ENCODE measurements around the gene SMAD4. TPM values are rescaled to one million over a fixed set of nuclear protein-coding genes. Genes with fewer than 3 reads are reported as not detected.

SMAD4 gene
- total and polyA plus RNA-seq, 2 donors: 25.3 to 85.0 TPM

DNA sequence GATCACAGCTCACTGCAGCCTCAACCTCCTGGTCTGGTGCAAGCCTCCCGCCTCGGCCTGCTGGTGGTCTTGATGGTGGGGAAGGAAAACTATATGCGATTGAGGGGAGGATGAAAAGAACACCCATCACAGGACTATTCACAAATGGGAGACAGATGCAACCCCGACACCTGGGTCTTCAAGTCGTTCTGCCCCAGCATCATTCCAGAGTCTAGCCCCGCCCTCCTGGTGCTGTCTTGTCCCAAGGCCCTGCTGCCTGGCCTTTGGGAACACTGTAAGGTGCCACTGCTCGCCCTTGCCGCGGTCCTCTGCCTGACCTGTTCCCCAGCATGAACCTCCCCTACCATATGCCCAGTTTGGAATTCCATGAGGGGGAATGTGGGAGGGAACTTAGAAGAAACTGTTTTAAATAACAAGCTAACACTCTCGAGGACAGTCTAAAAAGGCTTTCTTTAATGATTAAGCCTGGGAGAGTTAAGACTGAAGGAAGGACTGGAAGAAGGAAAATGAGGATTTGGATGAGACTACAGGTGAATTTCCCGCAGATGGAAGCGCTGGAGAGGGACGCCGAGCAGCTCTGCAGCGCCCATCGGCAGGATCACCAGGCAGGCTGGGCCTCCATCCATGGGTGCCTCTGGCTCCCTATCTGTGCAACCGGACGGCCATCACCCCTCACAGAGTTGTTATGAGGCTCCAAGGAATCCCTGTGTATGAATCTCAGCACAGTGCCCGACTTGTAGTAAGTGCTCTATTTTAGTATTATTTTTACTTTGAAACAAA, 92.4 kb downstream of the SMAD4 start:
- no peaks in the 10 kb centered on the region for H3K4me1 ChIP-seq (ENCODE audit: control insufficient read depth in 2 of 2, insufficient read depth in 2 of 2, low read length in 2 of 2)
- no peaks in the 10 kb centered on the region for H3K27me3 ChIP-seq (ENCODE audit: control insufficient read depth in 2 of 2, insufficient read depth in 1 of 2, low read length in 1 of 2)
- no peak for DNase-seq (ENCODE audit: low read depth in 6 of 9, low spot score in 9 of 9)
- no peak overlapping the region for H3K4me3 ChIP-seq (ENCODE audit: low read length in 2 of 2)
- WGBS: 97% methylated on average over 19 of the region's 19 CpGs
- H3K9me3 ChIP-seq (ENCODE audit: control insufficient read depth in 2 of 2, insufficient read depth in 1 of 2, low read length in 1 of 2): peaks cover 2 to 31% of the 10 kb centered on the region in 2 donors
- no peaks in the 10 kb centered on the region for H3K36me3 ChIP-seq (ENCODE audit: control insufficient read depth in 2 of 2, insufficient read depth in 2 of 2, low read length in 1 of 2)
- H3K27ac ChIP-seq (ENCODE audit: low read depth in 1 of 2, low read length in 1 of 2): no peak overlapping the region

GRCh38 chr18:51123046-51123395, 93.0 kb downstream of the SMAD4 start:
- peaks cover 2 to 31% of the 10 kb centered on the region in 2 donors for H3K9me3 ChIP-seq (ENCODE audit: control insufficient read depth in 2 of 2, insufficient read depth in 1 of 2, low read length in 1 of 2)
- no peaks in the 10 kb centered on the region for H3K27me3 ChIP-seq (ENCODE audit: control insufficient read depth in 2 of 2, insufficient read depth in 1 of 2, low read length in 1 of 2)
- H3K36me3 ChIP-seq (ENCODE audit: control insufficient read depth in 2 of 2, insufficient read depth in 2 of 2, low read length in 1 of 2): no peaks in the 10 kb centered on the region
- no peak for DNase-seq (ENCODE audit: low read depth in 6 of 9, low spot score in 9 of 9)
- no peaks in the 10 kb centered on the region for H3K4me1 ChIP-seq (ENCODE audit: control insufficient read depth in 2 of 2, insufficient read depth in 2 of 2, low read length in 2 of 2)
- 98% methylated on average over 7 of the region's 7 CpGs for WGBS
- no peak overlapping the region for H3K27ac ChIP-seq (ENCODE audit: low read depth in 1 of 2, low read length in 1 of 2)
- H3K4me3 ChIP-seq (ENCODE audit: low read length in 2 of 2): no peak overlapping the region

DNA sequence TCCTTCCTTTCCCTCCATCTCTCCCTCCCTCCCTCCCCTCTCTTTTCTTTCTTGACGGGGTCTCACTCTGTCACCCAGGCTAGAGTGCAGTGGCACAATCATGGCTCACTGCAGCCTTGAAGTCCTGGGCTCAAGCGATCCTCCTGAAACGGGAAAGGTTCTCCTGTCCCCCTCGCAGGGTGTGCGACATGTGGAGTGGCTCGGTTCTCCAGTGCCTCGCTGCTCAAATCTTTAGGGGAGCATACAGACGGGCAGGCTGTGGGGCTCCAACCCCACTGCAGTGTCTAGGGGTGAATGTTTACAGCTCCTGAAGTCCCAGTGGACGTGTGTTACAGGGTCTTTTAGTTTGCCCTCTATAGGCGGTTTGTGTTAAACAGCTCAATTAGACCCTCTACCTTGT, 93.5 kb downstream of the SMAD4 start:
- no peak for DNase-seq (ENCODE audit: low read depth in 6 of 9, low spot score in 9 of 9)
- WGBS: 96% methylated on average over 10 of the region's 10 CpGs
- Histone ChIP-seq H3K27me3 (ENCODE audit: control insufficient read depth in 2 of 2, insufficient read depth in 1 of 2, low read length in 1 of 2) (no peaks in the 10 kb centered on the region), H3K36me3 (ENCODE audit: control insufficient read depth in 2 of 2, insufficient read depth in 2 of 2, low read length in 1 of 2) (no peaks in the 10 kb centered on the region), H3K4me1 (ENCODE audit: control insufficient read depth in 2 of 2, insufficient read depth in 2 of 2, low read length in 2 of 2) (no peaks in the 10 kb centered on the region), H3K27ac (ENCODE audit: low read depth in 1 of 2, low read length in 1 of 2) (no peak overlapping the region), H3K4me3 (ENCODE audit: low read length in 2 of 2) (no peak overlapping the region), H3K9me3 (ENCODE audit: control insufficient read depth in 2 of 2, insufficient read depth in 1 of 2, low read length in 1 of 2) (peaks cover 2 to 31% of the 10 kb centered on the region in 2 donors)

DNA sequence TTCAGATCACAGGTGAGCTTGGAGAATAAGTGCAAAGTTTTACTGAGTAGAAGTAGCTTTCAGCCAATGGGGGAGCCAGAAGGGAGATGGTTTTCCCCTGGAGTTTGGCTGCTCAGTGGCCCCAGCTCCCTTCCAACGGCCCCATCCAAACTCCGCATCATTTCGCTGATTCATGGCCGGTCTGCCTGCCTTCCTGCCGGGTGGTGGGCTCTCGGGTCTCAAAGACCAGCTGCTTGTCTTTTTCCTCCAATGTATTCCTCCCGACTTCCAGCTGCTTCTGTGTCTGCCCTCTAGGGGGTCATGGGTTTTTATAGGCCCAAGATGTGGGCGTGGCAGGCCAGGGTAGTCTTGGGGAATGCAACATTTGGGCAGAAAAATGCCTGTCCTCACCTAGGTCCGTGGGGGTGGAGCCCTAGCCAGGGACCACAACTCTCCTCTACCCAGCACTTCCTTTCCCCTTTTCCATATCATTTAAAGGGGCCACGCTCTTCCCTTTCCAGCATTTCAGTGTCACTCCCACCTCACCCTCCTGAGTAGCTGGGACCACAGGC, 94.0 kb downstream of the SMAD4 start:
- Histone ChIP-seq H3K27ac (ENCODE audit: low read depth in 1 of 2, low read length in 1 of 2) (no peak overlapping the region), H3K27me3 (ENCODE audit: control insufficient read depth in 2 of 2, insufficient read depth in 1 of 2, low read length in 1 of 2) (no peaks in the 10 kb centered on the region), H3K4me3 (ENCODE audit: low read length in 2 of 2) (no peak overlapping the region), H3K36me3 (ENCODE audit: control insufficient read depth in 2 of 2, insufficient read depth in 2 of 2, low read length in 1 of 2) (no peaks in the 10 kb centered on the region), H3K4me1 (ENCODE audit: control insufficient read depth in 2 of 2, insufficient read depth in 2 of 2, low read length in 2 of 2) (no peaks in the 10 kb centered on the region), H3K9me3 (ENCODE audit: control insufficient read depth in 2 of 2, insufficient read depth in 1 of 2, low read length in 1 of 2) (peaks cover 2 to 27% of the 10 kb centered on the region in 2 donors)
- 88% methylated on average over 10 of the region's 10 CpGs for WGBS
- no peak for DNase-seq (ENCODE audit: low read depth in 6 of 9, low spot score in 9 of 9)

DNA sequence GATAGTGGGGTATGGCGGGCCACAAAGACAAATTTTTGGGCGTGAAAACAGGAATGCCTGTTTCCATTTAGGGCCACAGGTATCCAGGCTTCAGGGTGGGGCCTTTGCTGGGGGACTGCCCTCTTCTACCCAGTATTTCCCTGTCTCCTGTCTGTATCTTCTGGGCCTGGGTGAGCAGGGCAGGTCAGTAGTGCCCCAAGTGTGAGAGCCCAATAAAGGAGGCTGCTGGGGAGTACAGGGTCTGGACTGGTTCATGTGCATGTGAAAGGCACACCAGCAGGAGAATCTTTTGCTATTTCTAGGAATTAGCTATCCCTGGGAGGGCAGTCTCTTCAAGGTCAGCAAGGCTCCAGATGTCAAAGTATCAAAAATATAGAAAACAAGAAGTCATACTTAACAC, 96.0 kb downstream of the SMAD4 start:
- Histone ChIP-seq H3K9me3 (ENCODE audit: control insufficient read depth in 2 of 2, insufficient read depth in 1 of 2, low read length in 1 of 2) (peaks cover 2 to 19% of the 10 kb centered on the region in 2 donors), H3K4me3 (ENCODE audit: low read length in 2 of 2) (no peak overlapping the region), H3K27me3 (ENCODE audit: control insufficient read depth in 2 of 2, insufficient read depth in 1 of 2, low read length in 1 of 2) (no peaks in the 10 kb centered on the region), H3K4me1 (ENCODE audit: control insufficient read depth in 2 of 2, insufficient read depth in 2 of 2, low read length in 2 of 2) (no peaks in the 10 kb centered on the region), H3K36me3 (ENCODE audit: control insufficient read depth in 2 of 2, insufficient read depth in 2 of 2, low read length in 1 of 2) (no peaks in the 10 kb centered on the region), H3K27ac (ENCODE audit: low read depth in 1 of 2, low read length in 1 of 2) (no peak overlapping the region)
- no peak for DNase-seq (ENCODE audit: low read depth in 6 of 9, low spot score in 9 of 9)
- 98% methylated on average over 2 of the region's 2 CpGs for WGBS

DNA sequence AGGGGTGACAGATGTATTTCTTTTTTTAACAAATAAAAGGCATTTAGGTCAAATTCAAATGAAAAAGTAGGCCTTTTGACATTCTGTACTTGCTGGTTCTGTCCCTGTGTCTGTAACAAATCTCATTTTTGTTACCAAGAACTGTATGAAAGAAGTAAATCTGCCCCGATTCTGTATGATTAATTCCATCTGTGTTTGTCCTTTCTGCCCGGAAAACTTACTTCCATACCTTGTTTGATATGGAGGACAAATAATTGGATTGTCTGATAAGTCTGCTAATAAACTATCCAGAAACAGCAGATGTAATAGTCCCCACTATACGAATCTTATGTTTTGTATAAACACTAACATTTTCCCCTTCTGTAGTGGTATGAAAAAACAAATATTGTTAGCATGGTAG, 97.7 kb downstream of the SMAD4 start:
- H3K9me3 ChIP-seq (ENCODE audit: control insufficient read depth in 2 of 2, insufficient read depth in 1 of 2, low read length in 1 of 2): peaks cover 1 to 5% of the 10 kb centered on the region in 2 donors
- WGBS: 97% methylated on average over 3 of the region's 3 CpGs

DNA sequence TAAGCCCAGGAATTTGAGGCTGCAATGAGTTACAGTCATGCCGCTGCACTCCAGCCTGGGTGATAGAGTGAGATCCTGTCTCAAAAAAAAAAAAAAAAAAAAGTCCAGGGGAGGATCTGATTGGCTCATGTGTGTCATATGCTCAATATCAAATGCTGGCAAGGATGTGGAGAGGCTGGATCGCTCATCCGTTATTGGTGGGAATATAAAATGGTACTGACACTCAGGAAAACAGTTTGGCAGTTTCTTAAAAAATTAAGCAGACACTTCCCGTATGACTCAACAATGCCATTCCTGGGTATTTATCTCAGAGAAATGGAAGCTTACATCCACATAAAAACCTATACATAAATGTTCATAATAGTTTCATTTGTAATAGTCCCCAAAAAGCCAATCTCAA, 98.5 kb downstream of the SMAD4 start:
- Histone ChIP-seq H3K27ac (ENCODE audit: low read depth in 1 of 2, low read length in 1 of 2) (no peak overlapping the region), H3K27me3 (ENCODE audit: control insufficient read depth in 2 of 2, insufficient read depth in 1 of 2, low read length in 1 of 2) (no peaks in the 10 kb centered on the region), H3K36me3 (ENCODE audit: control insufficient read depth in 2 of 2, insufficient read depth in 2 of 2, low read length in 1 of 2) (no peaks in the 10 kb centered on the region), H3K4me1 (ENCODE audit: control insufficient read depth in 2 of 2, insufficient read depth in 2 of 2, low read length in 2 of 2) (no peaks in the 10 kb centered on the region), H3K9me3 (ENCODE audit: control insufficient read depth in 2 of 2, insufficient read depth in 1 of 2, low read length in 1 of 2) (no peaks in the 10 kb centered on the region), H3K4me3 (ENCODE audit: low read length in 2 of 2) (no peak overlapping the region)
- DNase-seq (ENCODE audit: low read depth in 6 of 9, low spot score in 9 of 9): no peak
- WGBS: 92% methylated on average over 4 of the region's 4 CpGs

More for the DNA sequence above, 97.7 kb downstream of the SMAD4 start:
- Histone ChIP-seq H3K4me1 (ENCODE audit: control insufficient read depth in 2 of 2, insufficient read depth in 2 of 2, low read length in 2 of 2) (no peaks in the 10 kb centered on the region), H3K4me3 (ENCODE audit: low read length in 2 of 2) (no peak overlapping the region), H3K27ac (ENCODE audit: low read depth in 1 of 2, low read length in 1 of 2) (no peak overlapping the region), H3K36me3 (ENCODE audit: control insufficient read depth in 2 of 2, insufficient read depth in 2 of 2, low read length in 1 of 2) (no peaks in the 10 kb centered on the region), H3K27me3 (ENCODE audit: control insufficient read depth in 2 of 2, insufficient read depth in 1 of 2, low read length in 1 of 2) (no peaks in the 10 kb centered on the region)
- DNase-seq (ENCODE audit: low read depth in 6 of 9, low spot score in 9 of 9): no peak

- Histone ChIP-seq H3K27ac (ENCODE audit: low read depth in 1 of 2, low read length in 1 of 2) (no peak overlapping the region), H3K4me1 (ENCODE audit: control insufficient read depth in 2 of 2, insufficient read depth in 2 of 2, low read length in 2 of 2) (no peaks in the 10 kb centered on the region), H3K4me3 (ENCODE audit: low read length in 2 of 2) (no peak overlapping the region), H3K27me3 (ENCODE audit: control insufficient read depth in 2 of 2, insufficient read depth in 1 of 2, low read length in 1 of 2) (no peaks in the 10 kb centered on the region), H3K36me3 (ENCODE audit: control insufficient read depth in 2 of 2, insufficient read depth in 2 of 2, low read length in 1 of 2) (no peaks in the 10 kb centered on the region), H3K9me3 (ENCODE audit: control insufficient read depth in 2 of 2, insufficient read depth in 1 of 2, low read length in 1 of 2) (no peaks in the 10 kb centered on the region)
- 93% methylated on average over 6 of the region's 6 CpGs for WGBS
- no peak for DNase-seq (ENCODE audit: low read depth in 6 of 9, low spot score in 9 of 9)
These were observed 102.4 kb downstream of the SMAD4 start for GRCh38 chr18:51132256-51132935.

GRCh38 chr18:51133580-51134160, 103.7 kb downstream of the SMAD4 start:
- H3K27me3 ChIP-seq (ENCODE audit: control insufficient read depth in 2 of 2, insufficient read depth in 1 of 2, low read length in 1 of 2): no peaks in the 10 kb centered on the region
- no peaks in the 10 kb centered on the region for H3K9me3 ChIP-seq (ENCODE audit: control insufficient read depth in 2 of 2, insufficient read depth in 1 of 2, low read length in 1 of 2)
- H3K27ac ChIP-seq (ENCODE audit: low read depth in 1 of 2, low read length in 1 of 2): no peak overlapping the region
- H3K4me3 ChIP-seq (ENCODE audit: low read length in 2 of 2): no peak overlapping the region
- H3K36me3 ChIP-seq (ENCODE audit: control insufficient read depth in 2 of 2, insufficient read depth in 2 of 2, low read length in 1 of 2): no peaks in the 10 kb centered on the region
- 94% methylated on average over 12 of the region's 12 CpGs for WGBS
- H3K4me1 ChIP-seq (ENCODE audit: control insufficient read depth in 2 of 2, insufficient read depth in 2 of 2, low read length in 2 of 2): no peaks in the 10 kb centered on the region
- DNase-seq (ENCODE audit: low read depth in 6 of 9, low spot score in 9 of 9): no peak
